WTC11 (cell line): ENCODE measurements around the gene TBCEL. TPM values are rescaled to one million over a fixed set of nuclear protein-coding genes. Genes with fewer than 3 reads are reported as not detected.

ENCODE experiments used
- ATAC-seq: fragments of 200-7000 bp; cut with Tn5 transposase; 2 replicates; pipeline ENCODE4 v1.10.0; 2021; ENCODE audit warnings: mild to moderate bottlenecking, moderate library complexity
- CTCF ChIA-PET: fragments of 300-600 bp; sonication (Branson Sonifier 250); formaldehyde crosslinking; loops from one replicate; lab custom pipeline; 2021; ENCODE audit warnings: antibody characterized with exemption; lab: Charles Lee
- POLR2A ChIA-PET: fragments of 350-600 bp; sonication (Branson Sonifier 250); formaldehyde crosslinking; loops from one replicate; lab custom pipeline; 2021; ENCODE audit warnings: antibody characterized with exemption; lab: Charles Lee
- DNase-seq: peaks from one replicate; pipeline ENCODE4 v3.0.0; 2021; ENCODE audit warnings: low spot score
- H3K27ac Mint-ChIP-seq: 2 replicates; pipeline ENCODE4 v1.8.0; 2021; ENCODE audit warnings: mixed read lengths
- H3K27me3 Mint-ChIP-seq: 2 replicates; pipeline ENCODE4 v1.8.0; 2021; ENCODE audit warnings: low read depth, mild to moderate bottlenecking, moderate library complexity, mixed read lengths
- H3K36me3 Mint-ChIP-seq: 2 replicates; pipeline ENCODE4 v1.8.0; 2021; ENCODE audit warnings: mixed read lengths
- H3K4me1 Mint-ChIP-seq: 2 replicates; pipeline ENCODE4 v1.8.0; 2022; ENCODE audit warnings: mixed read lengths
- H3K4me3 Mint-ChIP-seq: 2 replicates; pipeline ENCODE4 v1.8.0; 2021; ENCODE audit warnings: mild to moderate bottlenecking, moderate library complexity, mixed read lengths
- H3K9me3 Mint-ChIP-seq: 2 replicates; pipeline ENCODE4 v1.8.0; 2021; ENCODE audit warnings: mixed read lengths
- AR ChIP-seq: fragments of 250-450 bp; sonication (Bioruptor Pico); IDR thresholded peaks from 2 replicates; pipeline ENCODE4 v1.9.0; 2021; ENCODE audit warnings: mild to moderate bottlenecking
- ATF2 ChIP-seq: sonication (generic); formaldehyde crosslinking; IDR thresholded peaks from 2 replicates; pipeline ENCODE4 v1.8.1; 2022; ENCODE audit warnings: low read depth, missing genetic modification reagents, borderline replicate concordance
- CREM ChIP-seq: sonication (generic); formaldehyde crosslinking; IDR thresholded peaks from 2 replicates; pipeline ENCODE4 v1.8.1; 2022; ENCODE audit warnings: mild to moderate bottlenecking, missing genetic modification reagents, moderate library complexity
- ERG ChIP-seq: fragments of 250-450 bp; sonication (Bioruptor Pico); IDR thresholded peaks from 2 replicates; pipeline ENCODE4 v1.8.0; 2021; ENCODE audit warnings: mild to moderate bottlenecking
- ETV6 ChIP-seq: sonication (generic); formaldehyde crosslinking; IDR thresholded peaks from 2 replicates; pipeline ENCODE4 v1.8.1; 2022; ENCODE audit warnings: mild to moderate bottlenecking, missing genetic modification reagents
- FOXP1 ChIP-seq: sonication (generic); formaldehyde crosslinking; IDR thresholded peaks from 2 replicates; pipeline ENCODE4 v1.8.0; 2022; ENCODE audit warnings: missing genetic modification reagents, mild to moderate bottlenecking, moderate library complexity, borderline replicate concordance
- GTF2I ChIP-seq: fragments of 250-450 bp; sonication (Bioruptor Pico); conservative IDR thresholded peaks from 2 replicates; pipeline ENCODE4 v1.4.0; 2021; ENCODE audit warnings: mild to moderate bottlenecking
- HMGXB4 ChIP-seq: sonication (generic); formaldehyde crosslinking; IDR thresholded peaks from 2 replicates; pipeline ENCODE4 v1.8.1; 2023; ENCODE audit warnings: mild to moderate bottlenecking, moderate library complexity, missing genetic modification reagents
- IRF1 ChIP-seq: sonication (generic); formaldehyde crosslinking; IDR thresholded peaks from 2 replicates; pipeline ENCODE4 v1.8.0; 2023; ENCODE audit warnings: missing genetic modification reagents
- JUN ChIP-seq: sonication (generic); formaldehyde crosslinking; IDR thresholded peaks from 2 replicates; pipeline ENCODE4 v1.8.0; 2023; ENCODE audit warnings: mild to moderate bottlenecking, missing genetic modification reagents
- MAX ChIP-seq: sonication (generic); formaldehyde crosslinking; IDR thresholded peaks from 2 replicates; pipeline ENCODE4 v1.8.0; 2022; ENCODE audit warnings: mild to moderate bottlenecking, missing genetic modification reagents
- NFATC4 ChIP-seq: fragments of 250-450 bp; sonication (Bioruptor Pico); IDR thresholded peaks from 2 replicates; pipeline ENCODE4 v1.9.0; 2021; ENCODE audit warnings: mild to moderate bottlenecking
- RORB ChIP-seq: fragments of 250-450 bp; sonication (Bioruptor Pico); IDR thresholded peaks from 2 replicates; pipeline ENCODE4 v1.9.0; 2021; ENCODE audit warnings: mild to moderate bottlenecking
- SP1 ChIP-seq: sonication (generic); formaldehyde crosslinking; conservative IDR thresholded peaks from 2 replicates; pipeline ENCODE4 v1.8.1; 2022; ENCODE audit warnings: missing genetic modification reagents
- TEAD1 ChIP-seq: sonication (generic); formaldehyde crosslinking; IDR thresholded peaks from 2 replicates; pipeline ENCODE4 v1.8.0; 2022; ENCODE audit warnings: mild to moderate bottlenecking, missing genetic modification reagents
- ZBTB43 ChIP-seq: sonication (generic); formaldehyde crosslinking; IDR thresholded peaks from 2 replicates; pipeline ENCODE4 v1.8.1; 2023; ENCODE audit warnings: mild to moderate bottlenecking, missing genetic modification reagents
- ZNF416 ChIP-seq: fragments of 250-450 bp; sonication (Bioruptor Pico); IDR thresholded peaks from 2 replicates; pipeline ENCODE4 v1.9.0; 2021; ENCODE audit warnings: mild to moderate bottlenecking, inconsistent platforms
- ZNF532 ChIP-seq: fragments of 250-450 bp; sonication (Bioruptor Pico); IDR thresholded peaks from 2 replicates; pipeline ENCODE4 v1.9.0; 2021; ENCODE audit warnings: mild to moderate bottlenecking, borderline replicate concordance
- ZSCAN18 ChIP-seq: fragments of 250-450 bp; sonication (Bioruptor Pico); IDR thresholded peaks from 2 replicates; pipeline ENCODE4 v2.1.2; 2022; ENCODE audit warnings: mild to moderate bottlenecking, moderate library complexity
- total RNA-seq: library from RNA; stranded (reverse); gene quantifications from 3 replicates; pipeline ENCODE4 v1.2.3, GENCODE V29; 2021

Gene TBCEL
- total RNA-seq, 1 experiment from 2014 or later: 9.5 TPM

GRCh38 chr11:121131656-121132055 lies 107.8 kb downstream of the TBCEL start:
- Mint-ChIP-seq H3K4me3 (no peak overlapping the region), H3K9me3 (no peaks in the 10 kb centered on the region), H3K27me3 (no peaks in the 10 kb centered on the region), H3K36me3 (no peaks in the 10 kb centered on the region), H3K27ac (no peak overlapping the region), H3K4me1 (no peaks in the 10 kb centered on the region)
- TF ChIP-seq ATF2 (CRISPR knock-in tag) (no peak), ZSCAN18 (CRISPR knock-in tag) (no peak), HMGXB4 (CRISPR knock-in tag) (no peak), FOXP1 (no peak), GTF2I (CRISPR knock-in tag) (no peak), SP1 (CRISPR knock-in tag) (no peak), JUN (no peak), MAX (CRISPR knock-in tag) (no peak), CREM (CRISPR knock-in tag) (no peak), NFATC4 (CRISPR knock-in tag) (no peak), RORB (CRISPR knock-in tag) (no peak), TEAD1 (CRISPR knock-in tag) (no peak), ERG (no peak), ZNF416 (CRISPR knock-in tag) (no peak), IRF1 (CRISPR knock-in tag) (no peak), AR (no peak), ZBTB43 (CRISPR knock-in tag) (no peak), ETV6 (CRISPR knock-in tag) (no peak), ZNF532 (CRISPR knock-in tag) (no peak)
- ATAC-seq (no peak), DNase-seq (no peak)
- ChIA-PET POLR2A (no interaction called here), CTCF (no interaction called here)
